HepG2 (cell line): ENCODE results near the gene EYA2. TPM values are rescaled to one million over a fixed set of nuclear protein-coding genes. Genes with fewer than 3 reads are reported as not detected.

Source experiments
- AGO2 ChIP-seq: fragments of 200-400 bp; formaldehyde crosslinking; optimal IDR thresholded peaks from 2 replicates; pipeline ENCODE3; 2017; ENCODE audit warnings: mild to moderate bottlenecking, low read depth, low read length, moderate library complexity
- ATRX ChIP-seq: sonication (generic); formaldehyde crosslinking; IDR thresholded peaks from 2 replicates; pipeline ENCODE4 v1.4.0; 2020; ENCODE audit warnings: missing genetic modification reagents, borderline replicate concordance
- GPN1 ChIP-seq: sonication (generic); formaldehyde crosslinking; IDR thresholded peaks from 2 replicates; pipeline ENCODE4 v1.5.1; 2020; ENCODE audit warnings: missing genetic modification reagents, borderline replicate concordance
- NCOA5 ChIP-seq: sonication (generic); formaldehyde crosslinking; IDR thresholded peaks from 2 replicates; pipeline ENCODE4 v1.4.0; 2020; ENCODE audit warnings: missing genetic modification reagents
- PBX3 ChIP-seq: sonication (generic); formaldehyde crosslinking; IDR thresholded peaks from 2 replicates; pipeline ENCODE4 v1.8.1; 2023; ENCODE audit warnings: missing genetic modification reagents, inconsistent platforms, borderline replicate concordance
- PRDM15 ChIP-seq: sonication (generic); formaldehyde crosslinking; IDR thresholded peaks from 2 replicates; pipeline ENCODE4 v1.4.0; 2020; ENCODE audit warnings: missing genetic modification reagents
- RNF2 ChIP-seq: fragments of 450-650 bp; conservative IDR thresholded peaks from 2 replicates; pipeline ENCODE4 v1.6.1; 2016; ENCODE audit warnings: low read depth
- ZHX2 ChIP-seq, 2 experiments: sonication (generic) in 1 of 2; formaldehyde crosslinking in 1 of 2; IDR thresholded peaks; 2 replicates each; pipeline versions ENCODE4 v1.6.1 to v1.9.0; 2014 to 2022; ENCODE audit warnings: antibody characterized with exemption in 1 of 2, borderline replicate concordance in 1 of 2, inconsistent platforms in 1 of 2, low read depth in 1 of 2, missing genetic modification reagents in 1 of 2
- ZNF646 ChIP-seq: sonication (generic); formaldehyde crosslinking; IDR thresholded peaks from 2 replicates; pipeline ENCODE4 v1.9.0; 2021; ENCODE audit warnings: mild to moderate bottlenecking, missing genetic modification reagents
- polyA plus RNA-seq, 8 experiments: library from polyadenylated mRNA; depleted of rRNA in 3 of 8; stranded (reverse) in 7 of 8; unstranded in 1 of 8; fragments of >200 nt; fragmentation: Illumina TruSeq in 4 of 8; extraction: Trizol in 4 of 8; gene quantifications; 2 replicates each; pipeline versions ENCODE4 v1.2.1 to v1.2.3, GENCODE V29; 2011 to 2016; ENCODE audit warnings: low read depth in 4 of 8, missing spikeins in 1 of 8, mixed read lengths in 1 of 8; ENCODE audit not compliant: insufficient read depth in 1 of 8
- total RNA-seq, 5 experiments: library from RNA; depleted of rRNA; stranded (reverse); fragments of >200 nt; fragmentation: Illumina TruSeq; extraction: Trizol; gene quantifications; 2 replicates each; pipeline ENCODE4 v1.2.3, GENCODE V29; 2016; ENCODE audit warnings: low read depth in 1 of 5

Gene EYA2
- total and polyA plus RNA-seq, 2 of the 13 experiments (the other 11 are each of a cell fraction or from before 2014, with no cell fraction given), result not detected

GRCh38 chr20:47233333-47234188 is 338.9 kb downstream of the EYA2 start (continued):
- no peak for TF ChIP-seq PRDM15
- TF ChIP-seq ZNF646 (CRISPR knock-in tag), result peak; percentile 93; the same call in 1 of the 2 replicates
- no peak for TF ChIP-seq NCOA5 (CRISPR knock-in tag)
- no peak for TF ChIP-seq AGO2
- no peak for TF ChIP-seq ATRX (CRISPR knock-in tag)
- no peak for TF ChIP-seq GPN1 (CRISPR knock-in tag)
- TF ChIP-seq ZHX2 (IDR thresholded peaks at IDR 0.05; ENCODE audit: low read depth), result no peak; the same call in 1 of the 2 replicates
- TF ChIP-seq ZHX2 (CRISPR knock-in tag; IDR thresholded peaks at IDR 0.05; ENCODE audit: borderline replicate concordance), result no peak
- TF ChIP-seq RNF2, result peak; percentile 10; the same call in 1 of the 2 replicates
- no peak for TF ChIP-seq PBX3 (CRISPR knock-in tag)
